IMR-90 (cell line): ENCODE results near the gene KCNMB1.

ENCODE experiments used
- FOS ChIP-seq: fragments of 150-350 bp; IDR thresholded peaks from 2 replicates; pipeline ENCODE4 v1.6.1; 2016; ENCODE audit warnings: low read depth, low read length
- MAZ ChIP-seq: IDR thresholded peaks from 2 replicates; pipeline ENCODE4 v1.6.1; 2012; ENCODE audit warnings: low read depth, mild to moderate bottlenecking, low read length, improper control_type of control experiment, moderate library complexity, borderline replicate concordance
- POLR2A ChIP-seq: IDR thresholded peaks from 2 replicates; pipeline ENCODE4 v1.6.1; 2012; ENCODE audit warnings: mild to moderate bottlenecking, low read depth, low read length
- TF ChIP-seq, protein P1 (sequence below): conservative IDR thresholded peaks from 2 replicates; pipeline ENCODE4 v1.5.1; 2012; ENCODE audit warnings: mild to moderate bottlenecking, low read depth, low read length, improper control_type of control experiment

DNA sequence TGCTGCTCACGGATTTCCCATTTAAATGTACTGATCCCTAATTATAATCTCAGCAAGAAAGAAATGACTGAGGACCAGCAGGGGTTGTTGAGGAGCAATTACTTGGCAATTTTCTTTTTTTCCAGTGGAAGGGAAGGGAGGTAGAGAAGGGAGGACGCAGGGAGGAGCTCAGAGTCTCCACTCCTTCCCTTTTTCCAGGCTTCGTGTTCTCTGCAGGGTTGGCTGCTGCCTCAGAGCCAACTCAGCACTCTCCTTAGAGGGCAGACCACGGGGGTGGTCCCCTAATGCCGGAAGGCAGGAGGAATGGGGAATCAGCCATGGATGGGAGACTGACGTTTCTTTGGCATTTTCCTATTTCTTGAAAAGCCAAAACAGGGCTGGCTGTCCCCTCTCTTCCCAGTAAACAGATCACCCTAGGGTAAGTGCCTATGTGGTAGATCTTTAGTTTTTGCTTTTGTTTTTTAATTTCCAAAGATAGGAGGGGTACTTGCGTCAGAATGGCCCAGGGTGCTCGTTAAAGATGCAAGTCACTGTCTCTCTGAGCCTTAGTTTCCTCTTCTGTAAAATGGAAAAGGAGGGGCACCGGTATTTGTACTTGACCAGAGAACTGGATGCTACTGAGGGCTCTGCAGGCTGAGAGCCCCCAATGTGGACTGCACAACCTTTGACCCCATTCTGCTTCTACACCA is 52.0 kb downstream of the KCNMB1 start:
- TF ChIP-seq, protein P1, sequence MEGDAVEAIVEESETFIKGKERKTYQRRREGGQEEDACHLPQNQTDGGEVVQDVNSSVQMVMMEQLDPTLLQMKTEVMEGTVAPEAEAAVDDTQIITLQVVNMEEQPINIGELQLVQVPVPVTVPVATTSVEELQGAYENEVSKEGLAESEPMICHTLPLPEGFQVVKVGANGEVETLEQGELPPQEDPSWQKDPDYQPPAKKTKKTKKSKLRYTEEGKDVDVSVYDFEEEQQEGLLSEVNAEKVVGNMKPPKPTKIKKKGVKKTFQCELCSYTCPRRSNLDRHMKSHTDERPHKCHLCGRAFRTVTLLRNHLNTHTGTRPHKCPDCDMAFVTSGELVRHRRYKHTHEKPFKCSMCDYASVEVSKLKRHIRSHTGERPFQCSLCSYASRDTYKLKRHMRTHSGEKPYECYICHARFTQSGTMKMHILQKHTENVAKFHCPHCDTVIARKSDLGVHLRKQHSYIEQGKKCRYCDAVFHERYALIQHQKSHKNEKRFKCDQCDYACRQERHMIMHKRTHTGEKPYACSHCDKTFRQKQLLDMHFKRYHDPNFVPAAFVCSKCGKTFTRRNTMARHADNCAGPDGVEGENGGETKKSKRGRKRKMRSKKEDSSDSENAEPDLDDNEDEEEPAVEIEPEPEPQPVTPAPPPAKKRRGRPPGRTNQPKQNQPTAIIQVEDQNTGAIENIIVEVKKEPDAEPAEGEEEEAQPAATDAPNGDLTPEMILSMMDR: no peak
- TF ChIP-seq FOS (no peak), POLR2A (no peak), MAZ (no peak)
